Neuronal stem cell (in vitro differentiated cells): ENCODE data around the gene ITGA8.

Experiments
- DNase-seq: peaks from one replicate; pipeline ENCODE4 v3.0.0-alpha.2; 2013; ENCODE audit warnings: low spot score
- H2AFZ ChIP-seq: one replicate; pipeline ENCODE4 v1.6.1; 2013; ENCODE audit warnings: mild to moderate bottlenecking, low read length, inconsistent platforms
- H2AK5ac ChIP-seq: 2 replicates; pipeline ENCODE4 v1.6.1; 2013; ENCODE audit warnings: low read depth, mild to moderate bottlenecking, inconsistent platforms, low read length, moderate library complexity, mixed read lengths
- H2BK120ac ChIP-seq: 2 replicates; pipeline ENCODE4 v1.6.1; 2013; ENCODE audit warnings: low read depth, mild to moderate bottlenecking, inconsistent platforms, low read length, moderate library complexity, mixed read lengths
- H2BK12ac ChIP-seq: one replicate; pipeline ENCODE4 v1.6.1; 2013; ENCODE audit warnings: low read length, inconsistent platforms
- H2BK15ac ChIP-seq: 2 replicates; pipeline ENCODE4 v1.6.1; 2013; ENCODE audit warnings: mild to moderate bottlenecking, low read length, inconsistent platforms, mixed read lengths
- H2BK5ac ChIP-seq: one replicate; pipeline ENCODE4 v1.6.1; 2013; ENCODE audit warnings: inconsistent platforms, mild to moderate bottlenecking, low read length, moderate library complexity
- H3K14ac ChIP-seq: one replicate; pipeline ENCODE4 v1.6.1; 2013; ENCODE audit warnings: low read length, inconsistent platforms
- H3K18ac ChIP-seq: 2 replicates; pipeline ENCODE4 v1.6.1; 2013; ENCODE audit warnings: low read length, inconsistent platforms
- H3K23ac ChIP-seq: 2 replicates; pipeline ENCODE4 v1.6.1; 2013; ENCODE audit warnings: low read depth, mild to moderate bottlenecking, mixed read lengths, low read length, inconsistent platforms; ENCODE audit not compliant: poor library complexity
- H3K27ac ChIP-seq: replicated peaks from 3 replicates; pipeline ENCODE4 v1.5.1; 2013; ENCODE audit warnings: low read length, inconsistent platforms
- H3K27me3 ChIP-seq, 3 experiments: 2 replicates each; pipeline ENCODE4 v1.6.1; 2013; ENCODE audit warnings: low read length in 3 of 3, mild to moderate bottlenecking in 2 of 3, inconsistent platforms in 1 of 3, low read depth in 1 of 3, mixed read lengths in 1 of 3, moderate library complexity in 1 of 3; ENCODE audit not compliant: control insufficient read depth in 3 of 3, insufficient read depth in 3 of 3
- H3K36me3 ChIP-seq, 2 donors: replicated peaks in 1 of 2; 2 replicates each; pipeline ENCODE4 v1.6.1; 2013; ENCODE audit warnings: low read length in 2 of 2; ENCODE audit not compliant: control insufficient read depth in 2 of 2, insufficient read depth in 2 of 2
- H3K4ac ChIP-seq: 2 replicates; pipeline ENCODE4 v1.6.1; 2013; ENCODE audit warnings: inconsistent platforms, mild to moderate bottlenecking, low read length, moderate library complexity
- H3K4me1 ChIP-seq, 2 donors: 1 replicate in 1 of 2; 2 replicates in 1 of 2; pipeline ENCODE4 v1.6.1; 2013; ENCODE audit warnings: low read length in 2 of 2, low read depth in 1 of 2; ENCODE audit not compliant: control insufficient read depth in 2 of 2, insufficient read depth in 1 of 2
- H3K4me2 ChIP-seq: one replicate; pipeline ENCODE4 v1.6.1; 2013; ENCODE audit warnings: mild to moderate bottlenecking, low read length, inconsistent platforms; ENCODE audit not compliant: insufficient read depth, poor library complexity, severe bottlenecking
- H3K4me3 ChIP-seq, 2 donors: 2 replicates each; pipeline ENCODE4 v1.5.1; 2013; ENCODE audit warnings: low read length in 2 of 2, mild to moderate bottlenecking in 2 of 2, inconsistent platforms in 1 of 2, moderate library complexity in 1 of 2
- H3K79me1 ChIP-seq: one replicate; pipeline ENCODE4 v1.6.1; 2013; ENCODE audit warnings: low read depth, mild to moderate bottlenecking, inconsistent platforms, low read length, moderate library complexity
- H3K9ac ChIP-seq: one replicate; pipeline ENCODE4 v1.6.1; 2013; ENCODE audit warnings: mild to moderate bottlenecking, low read depth, low read length, inconsistent platforms; ENCODE audit not compliant: poor library complexity
- H3K9me3 ChIP-seq, 2 donors: replicated peaks in 1 of 2; 2 replicates each; pipeline versions ENCODE3 to v1.6.1; 2013; ENCODE audit warnings: low read length in 2 of 2, mild to moderate bottlenecking in 2 of 2, inconsistent platforms in 1 of 2, low read depth in 1 of 2, mixed read lengths in 1 of 2, moderate library complexity in 1 of 2; ENCODE audit not compliant: control insufficient read depth in 2 of 2, insufficient read depth in 1 of 2
- H4K8ac ChIP-seq: one replicate; pipeline ENCODE4 v1.6.1; 2013; ENCODE audit warnings: low read depth, mild to moderate bottlenecking, inconsistent platforms, low read length, moderate library complexity
- H4K91ac ChIP-seq: one replicate; pipeline ENCODE4 v1.6.1; 2013; ENCODE audit warnings: low read length, low read depth, mild to moderate bottlenecking, inconsistent platforms; ENCODE audit not compliant: poor library complexity
- WGBS, 2 donors: extraction: QIAGEN DNeasy Blood & Tissue Kit; methylation state at CpG; one replicate each; pipeline ENCODE4 v1.1.7; 2013; ENCODE audit warnings: missing lambda C conversion rate in 2 of 2, mixed read lengths in 1 of 2; ENCODE audit not compliant: insufficient read length in 2 of 2, insufficient replicate concordance in 1 of 2; ENCODE audit errors: extremely low coverage in 2 of 2; 5-methylcytosine and 5-hydroxymethylcytosine counted together

Gene ITGA8

DNA sequence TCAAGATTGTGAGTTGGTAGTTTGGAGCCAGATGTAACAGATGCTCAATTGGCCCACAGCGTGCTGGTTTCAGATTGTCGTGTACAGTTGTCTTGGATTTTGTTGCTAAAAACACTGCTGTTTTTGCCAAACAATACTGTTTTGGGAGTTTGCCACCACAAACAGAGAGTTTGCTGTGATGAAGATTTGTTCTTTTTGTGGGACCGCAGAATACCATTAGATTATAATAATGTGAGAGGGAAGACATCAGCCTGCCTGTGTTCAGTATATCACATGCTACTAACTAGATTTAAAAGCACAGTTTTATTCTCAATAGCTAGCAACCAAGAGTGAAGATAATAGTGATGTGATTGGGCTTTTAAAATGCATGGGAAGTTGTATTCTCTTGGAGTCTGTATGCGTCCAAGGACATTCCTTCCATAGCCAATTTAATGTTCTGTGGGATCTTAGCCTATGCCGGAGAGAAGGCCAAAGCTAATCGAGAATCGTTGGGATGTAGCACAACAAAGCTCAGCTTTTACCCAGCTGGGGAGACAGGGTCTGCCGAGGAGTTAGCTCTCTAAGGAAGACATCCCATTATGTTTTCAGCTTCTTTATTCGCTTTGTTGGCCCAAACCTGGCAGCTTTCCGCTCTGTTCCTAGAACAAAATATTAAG, 18.7 kb upstream of the ITGA8 start:
- no peak overlapping the region for H2AFZ ChIP-seq
- H2BK120ac ChIP-seq = no peak overlapping the region
- no peaks in the 10 kb centered on the region for H3K4me1 ChIP-seq
- no peak overlapping the region for H3K14ac ChIP-seq
- H3K23ac ChIP-seq = no peak overlapping the region
- H3K9me3 ChIP-seq = peaks cover 0 to 1% of the 10 kb centered on the region in 2 donors
- no peak for DNase-seq
- no peak overlapping the region for H3K18ac ChIP-seq
- H4K8ac ChIP-seq = no peak overlapping the region
- no peak overlapping the region for H3K27ac ChIP-seq
- no peak overlapping the region for H3K4me3 ChIP-seq
- H2BK12ac ChIP-seq = no peak overlapping the region
- no peaks in the 10 kb centered on the region for H3K36me3 ChIP-seq
- whole genome bisulfite sequencing, 2 donors = no CpG with 5 or more reads among the region's 10 CpGs
- no peaks in the 10 kb centered on the region for H3K27me3 ChIP-seq
- no peak overlapping the region for H3K4ac ChIP-seq
- no peaks in the 10 kb centered on the region for H3K79me1 ChIP-seq
- H3K4me2 ChIP-seq = no peak overlapping the region
- H3K9ac ChIP-seq = no peak overlapping the region
- H2BK5ac ChIP-seq = no peak overlapping the region
- H2AK5ac ChIP-seq = no peak overlapping the region
- no peak overlapping the region for H2BK15ac ChIP-seq
- no peak overlapping the region for H4K91ac ChIP-seq

DNA sequence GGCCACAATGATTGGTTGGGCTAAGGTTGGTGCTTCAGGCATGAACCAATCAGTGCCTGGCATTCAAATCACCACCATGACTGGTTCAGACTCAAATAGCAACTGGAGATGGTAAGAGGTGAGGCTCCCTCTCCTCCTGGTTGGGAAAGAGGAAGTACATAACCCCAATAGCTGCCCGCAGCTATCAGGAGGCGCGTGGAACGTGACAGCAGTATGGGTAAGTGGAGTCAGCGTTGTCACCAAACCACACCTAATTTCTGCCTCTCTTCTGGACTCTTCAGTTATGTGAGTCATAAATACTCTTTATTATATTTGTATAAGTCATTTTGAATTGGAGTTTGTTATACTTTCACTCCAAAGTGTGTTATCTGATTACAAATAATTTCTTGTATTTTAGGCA, 17.9 kb upstream of the ITGA8 start:
- WGBS, 2 donors = no CpG with 5 or more reads among the region's 5 CpGs

DNA sequence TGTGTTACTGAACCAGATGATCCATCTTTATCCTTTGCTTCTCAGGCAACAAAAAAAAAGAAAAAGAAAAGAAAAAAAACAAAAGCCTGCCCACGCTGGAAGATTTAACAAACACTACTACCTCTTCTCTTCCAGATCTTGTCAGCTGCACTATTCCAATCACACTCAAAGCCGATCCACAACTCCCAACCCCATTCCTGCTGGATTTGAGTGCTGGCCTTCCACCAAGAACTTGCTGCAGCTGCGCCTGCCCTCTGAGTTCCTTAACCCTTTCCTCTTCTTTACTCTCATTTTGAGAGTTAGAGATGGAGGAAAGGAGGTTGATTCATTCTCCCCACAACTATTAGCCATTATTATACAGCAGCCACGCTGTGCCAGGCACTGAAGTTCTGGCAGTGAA, 16.0 kb upstream of the ITGA8 start:
- H3K27me3 ChIP-seq = no peaks in the 10 kb centered on the region

More for the DNA sequence above, 17.9 kb upstream of the ITGA8 start:
- Histone ChIP-seq H2BK15ac (no peak overlapping the region), H3K4me1 (no peaks in the 10 kb centered on the region), H3K27me3 (no peaks in the 10 kb centered on the region), H3K27ac (no peak overlapping the region), H3K9me3 (peaks cover 0 to 1% of the 10 kb centered on the region in 2 donors), H2BK5ac (no peak overlapping the region), H3K14ac (no peak overlapping the region), H4K91ac (no peak overlapping the region), H3K4ac (no peak overlapping the region), H2AK5ac (no peak overlapping the region), H3K23ac (no peak overlapping the region), H2BK120ac (no peak overlapping the region), H2BK12ac (no peak overlapping the region), H2AFZ (no peak overlapping the region), H3K9ac (no peak overlapping the region), H4K8ac (no peak overlapping the region), H3K79me1 (no peaks in the 10 kb centered on the region), H3K36me3 (no peaks in the 10 kb centered on the region), H3K4me3 (no peak overlapping the region), H3K18ac (no peak overlapping the region), H3K4me2 (no peak overlapping the region)
- no peak for DNase-seq

DNA sequence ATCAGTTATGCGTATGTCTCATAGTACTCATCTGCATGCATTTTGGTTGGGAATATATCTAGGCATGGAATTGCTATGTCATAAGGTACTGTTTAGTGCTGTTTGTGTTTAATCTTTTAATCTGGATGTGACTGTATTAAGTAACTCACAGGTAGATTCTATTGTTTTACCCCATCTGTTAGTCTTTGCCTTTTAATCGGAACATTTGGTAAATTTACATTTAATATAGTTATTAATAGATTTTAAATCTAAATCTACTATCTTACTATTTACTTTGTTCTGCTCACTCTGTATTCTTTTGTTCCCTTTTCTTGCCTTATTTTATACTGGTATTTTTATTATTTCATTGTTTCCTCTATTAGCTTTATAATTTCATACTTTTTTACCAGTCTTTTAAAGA, 10.6 kb upstream of the ITGA8 start:
- Histone ChIP-seq H3K4ac (no peak overlapping the region), H3K27ac (no peak overlapping the region), H3K4me3 (no peak overlapping the region), H3K23ac (no peak overlapping the region), H2BK120ac (no peak overlapping the region), H2AFZ (no peak overlapping the region), H3K36me3 (no peaks in the 10 kb centered on the region), H3K9ac (no peak overlapping the region), H2AK5ac (no peak overlapping the region), H3K4me2 (no peak overlapping the region), H3K27me3 (no peaks in the 10 kb centered on the region), H2BK15ac (no peak overlapping the region), H4K91ac (no peak overlapping the region), H3K14ac (no peak overlapping the region), H3K79me1 (no peaks in the 10 kb centered on the region), H4K8ac (no peak overlapping the region), H3K18ac (no peak overlapping the region), H2BK5ac (no peak overlapping the region), H3K4me1 (no peaks in the 10 kb centered on the region), H3K9me3 (no peaks in the 10 kb centered on the region), H2BK12ac (no peak overlapping the region)
- no CpG with 5 or more reads among the region's 2 CpGs for WGBS, 2 donors
- DNase-seq = no peak

More for the DNA sequence above, 16.0 kb upstream of the ITGA8 start:
- Histone ChIP-seq H4K8ac (no peak overlapping the region), H2BK12ac (no peak overlapping the region), H2BK5ac (no peak overlapping the region), H3K4me3 (no peak overlapping the region), H2AFZ (peak overlapping the region; percentile 51), H2AK5ac (no peak overlapping the region), H3K9ac (no peak overlapping the region), H4K91ac (no peak overlapping the region), H3K4me1 (no peaks in the 10 kb centered on the region), H2BK15ac (no peak overlapping the region), H3K4me2 (no peak overlapping the region), H3K9me3 (peaks cover 0 to 1% of the 10 kb centered on the region in 2 donors), H3K14ac (no peak overlapping the region), H3K18ac (no peak overlapping the region), H2BK120ac (no peak overlapping the region), H3K23ac (no peak overlapping the region), H3K4ac (no peak overlapping the region), H3K79me1 (no peaks in the 10 kb centered on the region), H3K27ac (no peak overlapping the region), H3K36me3 (no peaks in the 10 kb centered on the region)
- no peak for DNase-seq
- no CpG with 5 or more reads among the region's 4 CpGs for WGBS, 2 donors
